Measurements from ENCODE around the gene UQCRC1.

UQCRC1 gene

DNA sequence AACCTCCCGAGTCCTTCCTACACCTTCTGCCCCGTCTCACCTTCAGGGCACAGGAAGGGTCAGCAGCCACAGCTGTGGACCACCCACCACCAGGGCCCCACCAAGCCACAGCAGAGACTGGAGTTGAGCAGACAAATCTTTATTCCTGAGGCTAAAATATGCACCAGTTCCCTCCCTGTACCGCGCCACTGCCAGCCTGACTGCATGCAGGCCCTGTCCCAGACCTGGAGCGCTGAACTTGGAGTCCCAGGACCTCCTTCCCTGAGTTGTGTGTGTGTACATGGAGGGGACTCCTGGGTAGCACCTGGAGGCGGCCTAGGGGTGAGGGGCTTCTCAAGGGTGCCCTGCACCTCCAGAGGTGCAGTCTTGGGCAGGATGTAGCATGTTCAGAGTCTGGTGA is 16.2 kb upstream of the UQCRC1 start:
- Mint-ChIP-seq H3K4me1 (peaks cover 2 to 4% of the 10 kb centered on the region in 2 donors), H3K27me3 (no peaks in the 10 kb centered on the region), H3K9me3 (no peaks in the 10 kb centered on the region), H3K4me3 (no peak overlapping the region), H3K27ac (no peak overlapping the region), H3K36me3 (peaks cover 32 to 56% of the 10 kb centered on the region in 2 donors)
- ATAC-seq (replicated peaks) (no peak), DNase-seq (no peak)

DNA sequence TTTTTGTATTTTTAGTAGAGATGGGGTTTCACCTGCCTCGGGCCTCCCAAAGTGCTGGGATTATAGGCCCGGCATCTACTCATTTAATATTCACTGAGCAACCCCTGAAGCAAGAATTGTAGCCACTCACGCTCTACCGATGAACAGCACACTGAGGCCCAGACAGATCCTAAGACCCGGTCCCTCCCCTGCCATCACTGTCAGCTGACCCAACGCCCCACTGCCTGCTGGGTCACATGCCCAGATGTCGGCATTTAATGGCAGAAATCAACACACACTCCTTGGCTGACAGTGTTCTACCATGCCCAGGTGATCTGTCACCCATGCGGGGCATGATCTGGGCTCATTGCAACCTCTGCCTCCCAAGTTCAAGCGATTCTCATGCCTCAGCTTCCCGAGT is 15.3 kb upstream of the UQCRC1 start:
- H3K9me3 Mint-ChIP-seq = peaks cover 0 to 3% of the 10 kb centered on the region in 2 donors
- peaks cover 32 to 62% of the 10 kb centered on the region in 2 donors for H3K36me3 Mint-ChIP-seq
- ATAC-seq (replicated peaks) = no peak
- no peaks in the 10 kb centered on the region for H3K27me3 Mint-ChIP-seq
- H3K27ac Mint-ChIP-seq = no peak overlapping the region
- no peak for DNase-seq
- H3K4me3 Mint-ChIP-seq = no peak overlapping the region
- peaks cover 4 to 5% of the 10 kb centered on the region in 2 donors for H3K4me1 Mint-ChIP-seq

DNA sequence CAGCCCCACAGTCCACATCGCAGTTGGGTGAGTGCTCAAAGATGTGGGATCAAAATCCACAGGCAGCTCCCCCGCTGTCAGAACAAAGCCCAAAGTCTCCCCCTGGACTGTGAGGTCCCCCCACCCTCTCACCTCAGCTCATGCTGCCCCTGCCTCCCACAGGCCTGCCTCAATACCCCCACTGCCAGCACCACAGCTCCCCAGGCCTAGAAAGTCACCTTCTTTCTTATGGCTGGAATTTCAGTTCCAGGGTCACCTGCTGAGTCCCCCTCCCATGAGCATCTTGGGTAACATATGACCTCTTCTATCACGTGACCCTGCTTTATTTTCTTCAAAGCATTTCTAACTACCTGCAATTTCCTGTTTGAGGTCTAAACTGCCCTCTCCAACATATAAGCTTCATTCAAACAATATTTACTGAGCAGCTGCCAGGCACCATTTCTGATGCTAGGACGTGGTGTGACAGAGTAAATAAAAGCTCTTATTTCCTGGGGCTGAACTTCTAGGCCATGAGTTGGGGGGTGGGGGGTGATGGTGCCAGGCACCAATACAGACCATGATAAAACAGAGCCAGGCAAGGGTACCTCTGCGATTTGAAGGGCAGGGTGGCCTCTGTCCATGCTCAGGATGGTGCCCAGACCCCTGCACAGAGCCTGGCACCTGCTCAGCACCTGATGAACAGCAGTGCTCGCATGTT is 14.6 kb upstream of the UQCRC1 start:
- Mint-ChIP-seq H3K27me3 (no peaks in the 10 kb centered on the region), H3K36me3 (peaks cover 29 to 56% of the 10 kb centered on the region in 2 donors), H3K27ac (no peak overlapping the region), H3K4me1 (peaks cover 4 to 5% of the 10 kb centered on the region in 2 donors), H3K9me3 (peaks cover 0 to 3% of the 10 kb centered on the region in 2 donors), H3K4me3 (no peak overlapping the region)
- ATAC-seq (replicated peaks) (no peak), DNase-seq (no peak)

DNA sequence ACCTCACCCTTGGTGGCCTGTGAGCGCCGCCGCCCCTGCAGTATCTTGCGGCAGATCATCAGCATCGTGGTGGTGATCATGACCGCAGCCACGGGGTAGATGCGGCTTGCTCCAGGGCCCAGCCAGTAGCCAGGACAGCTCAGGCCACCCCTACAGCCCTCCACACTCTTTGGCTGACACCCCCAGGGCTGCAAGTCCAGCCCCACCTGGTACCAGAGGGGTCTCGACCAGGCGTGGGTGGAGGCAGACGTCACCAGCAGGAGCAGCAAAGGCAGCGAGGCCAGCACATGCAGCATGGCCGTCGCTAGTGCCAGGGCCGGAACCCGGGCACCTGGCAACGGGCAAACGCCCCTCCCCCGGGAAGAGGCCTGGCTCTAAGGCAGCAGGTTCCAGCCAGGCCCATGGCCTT is 12.0 kb upstream of the UQCRC1 start, which contains the start of gene TMEM89:
TMEM89 (minus strand) TSS at position 309 of the 409 bp plus-strand sequence; CDS start at position 296, 13 bp downstream.
- Mint-ChIP-seq H3K4me1 (peaks cover 4 to 5% of the 10 kb centered on the region in 2 donors), H3K27me3 (no peaks in the 10 kb centered on the region), H3K27ac (no peak within 1 kb of the TSS), H3K9me3 (peaks cover 3 to 9% of the 10 kb centered on the region in 2 donors), H3K36me3 (peaks cover 29 to 44% of the 10 kb centered on the region in 2 donors), H3K4me3 (no peak within 1 kb of the TSS)
- ATAC-seq (replicated peaks) (no peak), DNase-seq (no peak)

DNA sequence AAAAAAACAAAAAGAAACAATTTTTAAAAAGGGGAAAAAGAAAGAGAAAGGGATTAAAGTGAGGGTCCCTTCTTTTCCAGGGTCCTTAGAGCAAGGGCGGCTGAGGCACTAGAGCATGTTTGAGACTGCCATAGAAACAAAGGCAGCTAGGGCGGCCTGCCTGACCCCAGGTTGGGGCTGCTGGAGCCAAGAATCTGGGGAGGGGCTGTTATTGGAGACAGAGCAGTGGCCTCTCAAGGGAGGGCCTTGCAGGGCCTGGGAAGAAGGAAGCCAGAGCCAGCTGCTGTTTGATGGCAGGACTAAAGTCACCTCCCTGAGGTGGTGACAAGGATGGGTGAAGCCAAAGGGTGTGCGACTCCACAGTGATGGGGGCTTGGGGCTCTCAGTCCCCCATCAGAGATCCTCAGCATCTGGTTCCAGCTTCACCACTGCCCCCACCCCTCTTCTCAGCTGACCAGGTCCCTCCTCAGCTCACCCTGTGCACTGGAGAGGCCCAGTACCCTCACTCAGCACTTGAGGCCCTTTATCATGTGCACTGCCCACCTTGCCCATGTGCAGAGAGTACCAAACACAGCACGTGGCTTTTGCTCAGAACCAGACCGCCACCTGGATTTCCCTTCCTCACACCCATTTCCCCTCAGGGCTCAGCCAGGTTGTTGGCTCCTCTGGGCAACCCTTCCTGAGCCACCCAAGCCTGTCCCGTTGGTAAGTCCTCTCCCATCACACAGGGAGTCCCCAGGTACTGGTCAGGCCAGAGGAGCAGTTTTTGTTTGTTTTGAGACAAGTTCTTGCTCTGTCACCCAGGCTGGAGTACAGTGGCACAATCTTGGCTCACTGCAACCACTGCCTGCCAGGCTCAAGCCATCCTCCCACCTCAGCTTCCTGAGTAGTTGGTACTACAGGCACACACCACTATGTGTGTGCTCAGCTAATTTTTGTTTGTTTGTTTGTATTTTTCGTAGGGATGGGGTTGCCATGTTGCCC is 10.4 kb upstream of the UQCRC1 start:
- H3K4me1 Mint-ChIP-seq = peaks cover 4 to 5% of the 10 kb centered on the region in 2 donors
- peak overlapping the region; percentile 37 for H3K27ac Mint-ChIP-seq
- peaks cover 23 to 29% of the 10 kb centered on the region in 2 donors for H3K36me3 Mint-ChIP-seq
- ATAC-seq (replicated peaks) (no peak), DNase-seq (no peak)
- peaks cover 3 to 9% of the 10 kb centered on the region in 2 donors for H3K9me3 Mint-ChIP-seq
- H3K4me3 Mint-ChIP-seq = no peak overlapping the region
- H3K27me3 Mint-ChIP-seq = no peaks in the 10 kb centered on the region

DNA sequence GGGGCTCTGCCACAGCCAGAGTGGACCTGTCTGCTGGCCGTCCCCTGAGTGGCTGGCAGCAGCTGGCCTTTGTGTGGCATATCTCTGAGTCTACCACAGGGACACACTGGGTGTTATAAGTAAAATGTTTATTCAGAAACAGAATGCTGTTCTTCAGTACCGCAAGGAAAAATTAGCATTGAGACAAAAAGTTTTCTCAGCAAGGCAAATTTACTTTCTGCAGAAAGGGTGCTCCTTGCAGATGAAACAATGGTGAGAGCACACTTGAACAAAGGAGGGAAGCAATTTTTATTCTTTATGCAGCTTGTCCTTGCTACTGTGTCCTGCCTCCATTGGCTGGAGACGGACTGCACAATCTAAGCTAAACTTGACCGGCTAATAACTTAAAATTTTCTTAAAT is 8.1 kb upstream of the UQCRC1 start:
- Mint-ChIP-seq H3K4me1 (peaks cover 12 to 19% of the 10 kb centered on the region in 2 donors), H3K27ac (no peak overlapping the region), H3K27me3 (peaks cover 0 to 4% of the 10 kb centered on the region in 2 donors), H3K36me3 (peaks cover 23 to 30% of the 10 kb centered on the region in 2 donors), H3K4me3 (no peak overlapping the region), H3K9me3 (peaks cover 3 to 9% of the 10 kb centered on the region in 2 donors)
- DNase-seq (no peak), ATAC-seq (replicated peaks) (no peak)

DNA sequence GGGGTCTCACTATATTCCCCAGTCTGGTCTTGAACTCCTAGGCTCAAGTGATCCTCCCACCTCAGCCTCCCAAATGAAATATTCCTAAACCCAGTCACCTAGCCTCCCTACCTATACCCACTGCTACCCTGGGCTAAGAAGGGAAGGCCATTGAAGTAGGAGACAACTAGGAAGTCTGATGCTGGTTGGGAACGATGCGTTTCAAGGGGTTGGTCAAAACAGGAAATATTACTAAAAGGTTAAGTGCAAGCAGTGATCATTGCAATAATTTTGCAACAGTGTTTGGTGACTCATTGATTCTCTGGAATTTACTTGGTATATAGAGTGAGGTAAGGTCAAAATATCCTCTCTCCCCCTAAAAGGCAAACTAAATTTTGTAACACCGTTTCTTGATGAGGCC is 4.6 kb upstream of the UQCRC1 start:
- peak overlapping the region; percentile 9 to 35 for H3K4me3 Mint-ChIP-seq

DNA sequence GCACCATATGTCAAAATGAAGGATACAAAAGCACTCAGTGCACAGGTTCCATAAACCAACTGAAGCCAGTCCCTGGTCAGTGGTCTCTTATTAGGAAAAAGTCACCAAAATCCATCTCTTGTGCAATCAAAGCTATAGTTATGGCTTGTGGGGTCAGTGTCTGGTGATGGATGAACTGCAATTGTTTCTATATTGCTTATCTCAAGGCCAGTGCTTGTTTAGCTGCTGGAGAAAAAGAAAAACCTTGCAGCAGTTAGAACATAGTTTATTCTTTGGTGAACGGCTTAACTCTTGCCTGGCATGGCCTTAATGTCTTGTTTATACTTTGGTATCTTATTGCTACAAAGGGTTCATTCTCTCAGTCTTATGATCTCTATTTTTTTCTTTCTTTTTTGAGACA is 2.9 kb upstream of the UQCRC1 start:
- H3K4me1 Mint-ChIP-seq = peaks cover 19 to 29% of the 10 kb centered on the region in 2 donors
- H3K4me3 Mint-ChIP-seq = no peak overlapping the region
- H3K27ac Mint-ChIP-seq = no peak overlapping the region

More for the DNA sequence above, 4.6 kb upstream of the UQCRC1 start:
- H3K27me3 Mint-ChIP-seq = peaks cover 0 to 4% of the 10 kb centered on the region in 2 donors
- H3K36me3 Mint-ChIP-seq = peaks cover 13% of the 10 kb centered on the region in 2 donors
- ATAC-seq (replicated peaks) (peak; percentile 49 to 61), DNase-seq (no peak)
- H3K9me3 Mint-ChIP-seq = peaks cover 0 to 9% of the 10 kb centered on the region in 2 donors
- H3K27ac Mint-ChIP-seq = peak overlapping the region; percentile 91
- H3K4me1 Mint-ChIP-seq = peaks cover 13 to 21% of the 10 kb centered on the region in 2 donors

DNA sequence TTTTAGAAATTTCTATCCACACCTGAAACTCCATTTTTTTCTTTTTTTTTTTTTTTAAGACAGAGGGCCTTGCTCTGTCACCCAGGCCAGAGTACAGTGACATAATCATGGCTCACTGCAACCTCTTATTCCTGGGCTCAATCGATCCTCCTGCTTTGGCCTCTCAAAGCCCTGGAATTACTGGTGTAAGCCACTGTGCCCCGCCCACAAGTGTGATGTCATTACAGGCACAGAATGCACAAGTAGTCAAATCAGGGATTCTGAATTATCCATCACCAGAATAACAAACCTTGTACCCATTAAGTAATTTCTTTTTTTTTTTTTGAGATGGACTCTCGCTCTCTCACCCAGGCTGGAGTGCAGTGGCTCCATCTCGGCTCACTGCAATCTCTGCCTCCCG is 1.9 kb downstream of the UQCRC1 start:
- Mint-ChIP-seq H3K27me3 (no peaks in the 10 kb centered on the region), H3K36me3 (peaks cover 20 to 33% of the 10 kb centered on the region in 2 donors), H3K4me1 (peaks cover 12 to 15% of the 10 kb centered on the region in 2 donors), H3K4me3 (no peak overlapping the region), H3K27ac (no peak overlapping the region), H3K9me3 (no peaks in the 10 kb centered on the region)
- no peak for DNase-seq
- ATAC-seq (replicated peaks) = no peak

More for the DNA sequence above, 2.9 kb upstream of the UQCRC1 start:
- H3K27me3 Mint-ChIP-seq = peaks cover 0 to 4% of the 10 kb centered on the region in 2 donors
- H3K9me3 Mint-ChIP-seq = peaks cover 0 to 3% of the 10 kb centered on the region in 2 donors
- DNase-seq (no peak), ATAC-seq (replicated peaks) (no peak)
- peaks cover 12 to 18% of the 10 kb centered on the region in 2 donors for H3K36me3 Mint-ChIP-seq

DNA sequence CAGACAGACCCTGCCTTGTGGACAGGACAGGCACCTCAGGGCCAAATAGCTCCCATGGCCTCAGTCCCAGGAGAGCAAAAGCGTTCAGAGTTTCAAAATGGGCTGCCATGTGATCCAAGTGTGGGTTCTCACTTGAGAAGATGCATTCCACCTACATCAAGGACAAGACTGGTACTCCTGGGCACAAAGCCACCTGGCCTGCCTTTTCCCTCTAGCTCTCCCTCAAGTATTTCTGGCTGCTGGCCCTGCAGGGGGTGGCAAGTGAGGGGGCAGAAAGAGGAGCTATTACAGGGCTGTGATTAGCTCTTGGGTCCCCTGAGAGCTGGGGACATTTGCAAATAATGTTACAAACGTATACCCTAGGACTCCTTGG is 7.8 kb downstream of the UQCRC1 start:
- peaks cover 29 to 64% of the 10 kb centered on the region in 2 donors for H3K36me3 Mint-ChIP-seq
- H3K4me3 Mint-ChIP-seq = no peak overlapping the region
- H3K4me1 Mint-ChIP-seq = peaks cover 0 to 2% of the 10 kb centered on the region in 2 donors
- no peak for ATAC-seq (replicated peaks)
- H3K27ac Mint-ChIP-seq = no peak overlapping the region
- no peaks in the 10 kb centered on the region for H3K27me3 Mint-ChIP-seq
- DNase-seq = no peak
- H3K9me3 Mint-ChIP-seq = no peaks in the 10 kb centered on the region

DNA sequence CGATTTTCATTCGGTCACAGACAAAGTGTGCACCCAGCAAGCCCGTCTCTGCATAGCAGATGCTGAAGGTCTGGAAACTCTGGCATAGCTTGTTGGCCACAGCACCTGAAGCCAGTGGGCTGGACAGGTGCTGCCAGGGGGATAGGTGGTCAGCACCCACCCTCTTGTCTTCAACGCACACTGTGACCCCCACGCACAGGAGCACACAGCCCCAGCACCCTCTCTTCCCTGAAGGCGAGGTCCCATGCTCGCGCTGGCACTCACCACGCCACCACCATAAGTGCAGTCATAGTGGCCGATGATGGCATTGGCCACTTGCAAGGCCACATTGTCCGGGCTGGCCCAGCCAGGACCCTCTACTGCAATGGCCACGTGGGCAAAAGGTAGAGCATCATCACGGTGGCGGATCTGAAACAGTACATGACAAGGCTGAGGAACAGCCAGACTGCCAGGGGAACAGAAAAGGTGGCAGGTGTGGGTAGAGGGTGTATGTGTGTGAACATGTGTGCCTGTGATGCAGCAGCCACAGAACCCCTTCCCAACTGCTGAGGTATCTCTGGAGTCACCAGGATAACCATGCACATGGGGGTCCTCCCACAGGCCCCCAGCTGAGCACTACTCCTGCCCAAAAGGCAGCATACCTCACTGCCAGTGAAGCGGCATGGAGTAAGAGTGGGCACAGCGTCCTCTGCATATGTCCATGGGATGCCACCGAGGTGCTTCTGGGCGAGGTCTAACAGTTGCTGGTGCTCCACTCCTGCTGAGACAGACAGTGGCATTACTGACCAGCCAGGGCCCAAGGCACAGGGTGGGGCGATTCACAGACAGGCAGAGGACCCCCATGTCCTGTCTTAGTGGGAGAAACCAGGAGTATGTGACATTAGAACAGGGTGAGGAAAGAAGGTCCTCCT is 8.5 kb downstream of the UQCRC1 start:
- H3K36me3 Mint-ChIP-seq = peaks cover 29 to 65% of the 10 kb centered on the region in 2 donors
- ATAC-seq (replicated peaks) = no peak
- peaks cover 0 to 5% of the 10 kb centered on the region in 2 donors for H3K4me1 Mint-ChIP-seq
- no peak overlapping the region for H3K27ac Mint-ChIP-seq
- H3K4me3 Mint-ChIP-seq = no peak overlapping the region
- no peak for DNase-seq
- peaks cover 0 to 2% of the 10 kb centered on the region in 2 donors for H3K27me3 Mint-ChIP-seq
- no peaks in the 10 kb centered on the region for H3K9me3 Mint-ChIP-seq

DNA sequence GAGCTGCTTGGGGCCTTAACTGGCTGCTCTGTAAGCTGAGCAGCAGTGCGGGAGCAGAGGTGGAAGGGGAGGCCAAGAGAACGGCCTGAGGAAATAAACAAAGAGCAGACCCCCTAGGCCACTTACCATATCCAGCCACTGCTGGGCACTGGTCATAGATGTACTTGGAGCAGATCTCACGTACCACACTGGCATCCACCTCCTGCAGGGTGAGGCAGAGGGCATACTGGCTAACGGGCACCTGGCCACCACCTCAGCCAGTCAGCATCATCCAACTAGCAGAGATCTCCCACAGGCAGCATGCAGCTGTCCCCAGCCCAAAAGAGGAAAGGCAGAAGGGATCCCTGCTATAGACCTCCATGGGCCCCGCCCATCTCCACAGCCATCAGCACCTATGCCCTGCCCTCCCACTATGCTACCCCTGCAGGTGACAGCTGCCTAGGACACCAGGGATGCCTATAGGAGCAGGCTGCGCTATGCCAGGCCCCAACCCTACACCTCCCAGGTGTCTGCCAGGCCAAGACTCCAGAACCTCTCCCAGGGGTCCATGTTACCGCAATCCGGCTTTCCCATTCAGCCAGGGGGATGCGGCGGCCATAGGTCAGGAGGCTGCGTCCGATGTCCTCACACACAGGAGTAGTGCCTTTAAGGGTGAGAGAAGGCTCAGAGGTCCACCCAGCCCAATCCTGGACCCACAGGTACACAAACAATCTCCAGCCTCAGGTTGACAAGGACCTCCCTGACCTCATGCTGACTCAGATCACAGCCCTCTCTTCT is 9.7 kb downstream of the UQCRC1 start:
- H3K4me3 Mint-ChIP-seq = no peak overlapping the region
- no peaks in the 10 kb centered on the region for H3K9me3 Mint-ChIP-seq
- no peak for DNase-seq
- H3K27me3 Mint-ChIP-seq = peaks cover under 1 to 4% of the 10 kb centered on the region in 2 donors
- H3K4me1 Mint-ChIP-seq = peaks cover 5% of the 10 kb centered on the region in 2 donors
- no peak for ATAC-seq (replicated peaks)
- H3K36me3 Mint-ChIP-seq = peaks cover 27 to 57% of the 10 kb centered on the region in 2 donors
- H3K27ac Mint-ChIP-seq = no peak overlapping the region

DNA sequence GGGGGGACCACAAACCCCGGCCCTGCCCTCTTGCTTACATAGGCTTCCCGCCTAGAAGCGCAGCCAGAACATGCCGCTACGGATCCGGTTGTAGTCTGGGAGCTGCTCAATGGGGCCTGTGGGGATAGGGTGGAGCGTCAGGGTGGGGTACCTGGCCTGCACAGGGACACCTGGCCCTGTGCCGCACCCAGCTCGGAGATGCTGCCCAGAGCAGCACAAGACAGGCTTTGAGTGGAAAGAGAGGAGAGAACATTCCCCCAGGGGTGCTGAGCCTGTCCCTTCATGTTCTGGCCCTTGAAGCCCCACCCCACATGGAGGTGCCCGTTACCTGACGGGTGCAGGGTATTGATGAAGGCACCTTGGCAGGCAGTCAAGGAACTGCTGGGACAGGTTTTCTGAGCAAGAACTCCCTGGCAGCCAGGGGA is 10.4 kb downstream of the UQCRC1 start:
- H3K27me3 Mint-ChIP-seq = peaks cover 7 to 9% of the 10 kb centered on the region in 2 donors
- H3K4me1 Mint-ChIP-seq = peaks cover 10 to 11% of the 10 kb centered on the region in 2 donors
- H3K4me3 Mint-ChIP-seq = no peak overlapping the region
- ATAC-seq (replicated peaks) (no peak), DNase-seq (no peak)
- no peaks in the 10 kb centered on the region for H3K9me3 Mint-ChIP-seq
- no peak overlapping the region for H3K27ac Mint-ChIP-seq
- H3K36me3 Mint-ChIP-seq = peaks cover 21 to 51% of the 10 kb centered on the region in 2 donors

Measured in stimulated activated naive B cell treated with anti-CD40 and anti-IgM and Interleukin-4, amounts not matched to agents 10 μg/mL and 1 μg/mL and 100 μg/mL, for 72 hours (primary cell).